HPDE6-E6E7 (cell line): Measurements from ENCODE around the gene RPL39L.

Source experiments
- DNase-seq: peaks from one replicate; pipeline ENCODE4 v3.0.0; 2011; ENCODE audit warnings: missing footprints; ENCODE audit errors: extremely low spot score

Gene RPL39L

GRCh38 chr3:187098923-187099512, 40.3 kb downstream of the RPL39L start:
- DNase-seq: no peak

GRCh38 chr3:187093320-187093719, 46.0 kb downstream of the RPL39L start:
- DNase-seq: no peak

GRCh38 chr3:187088701-187089100, 50.6 kb downstream of the RPL39L start:
- DNase-seq: no peak

GRCh38 chr3:187086831-187087230, 52.5 kb downstream of the RPL39L start:
- DNase-seq: no peak

GRCh38 chr3:187085933-187086332, 53.4 kb downstream of the RPL39L start:
- DNase-seq: no peak

GRCh38 chr3:187085021-187085666, 54.2 kb downstream of the RPL39L start:
- DNase-seq: no peak

GRCh38 chr3:187084580-187084979, 54.7 kb downstream of the RPL39L start:
- no peak for DNase-seq

- DNase-seq: no peak
These were observed 55.2 kb downstream of the RPL39L start for GRCh38 chr3:187084126-187084525.

GRCh38 chr3:187082758-187083375, 56.4 kb downstream of the RPL39L start:
- no peak for DNase-seq

GRCh38 chr3:187080799-187081450, 58.4 kb downstream of the RPL39L start:
- no peak for DNase-seq

- DNase-seq: no peak
These were observed 59.9 kb downstream of the RPL39L start for GRCh38 chr3:187079090-187080022.

- DNase-seq: no peak
These were observed 61.8 kb downstream of the RPL39L start for GRCh38 chr3:187077537-187077936.

- no peak for DNase-seq
These were observed 62.2 kb downstream of the RPL39L start for GRCh38 chr3:187077085-187077484.

GRCh38 chr3:187076297-187076696, 63.0 kb downstream of the RPL39L start:
- DNase-seq: no peak

- DNase-seq: no peak
These were observed 64.5 kb downstream of the RPL39L start for GRCh38 chr3:187074846-187075245.

GRCh38 chr3:187073581-187074098, 65.7 kb downstream of the RPL39L start:
- DNase-seq: no peak

- no peak for DNase-seq
These were observed 66.8 kb downstream of the RPL39L start for GRCh38 chr3:187072511-187072910.

GRCh38 chr3:187072102-187072501, 67.2 kb downstream of the RPL39L start:
- no peak for DNase-seq
